HG02759 (cell line): Measurements from ENCODE around the gene GPI.

ENCODE experiments used
- ATAC-seq: cut with Tn5 transposase; IDR thresholded peaks from one replicate; pipeline ENCODE4 v1.9.1; 2021; ENCODE audit warnings: mild to moderate bottlenecking, moderate library complexity; ENCODE audit not compliant: unreplicated experiment

Gene GPI

GRCh38 chr19:34337739-34338138 is 27.3 kb upstream of the GPI start:
- no peak for ATAC-seq

DNA sequence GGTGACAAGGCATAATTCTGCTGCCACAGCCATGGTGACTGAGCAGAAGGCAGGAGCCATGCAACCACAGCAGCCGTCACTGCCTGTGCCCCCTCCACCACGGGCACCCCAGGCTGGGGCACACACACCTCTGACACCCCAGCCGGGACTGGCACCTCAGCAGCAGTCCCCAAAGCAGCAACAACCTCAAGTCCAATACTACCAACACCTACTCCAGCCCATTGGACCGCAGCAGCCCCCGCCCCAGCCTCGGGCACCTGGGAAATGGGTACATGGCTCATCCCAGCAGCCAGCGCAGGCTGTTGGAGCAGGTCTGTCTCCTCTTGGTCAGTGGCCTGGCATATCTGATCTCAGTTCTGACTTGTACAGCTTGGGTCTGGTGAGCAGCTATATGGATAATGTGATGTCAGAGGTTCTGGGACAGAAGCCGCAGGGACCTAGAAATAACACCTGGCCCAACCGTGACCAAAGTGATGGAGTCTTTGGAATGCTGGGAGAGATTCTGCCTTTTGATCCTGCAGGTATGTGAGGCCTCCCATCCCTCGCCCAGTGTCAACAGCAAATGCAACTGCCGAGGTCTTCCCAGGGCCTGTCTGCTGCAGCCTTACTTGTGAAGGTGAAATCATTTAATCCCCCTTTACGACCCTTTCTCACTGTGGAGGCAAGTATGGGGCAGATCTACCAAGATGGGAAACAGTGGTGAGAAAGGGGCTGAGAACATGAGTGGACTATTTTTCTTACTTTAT is 22.9 kb upstream of the GPI start:
- no peak for ATAC-seq

- no peak for ATAC-seq
Measured at GRCh38 chr19:34343751-34344150, 21.2 kb upstream of the GPI start.

DNA sequence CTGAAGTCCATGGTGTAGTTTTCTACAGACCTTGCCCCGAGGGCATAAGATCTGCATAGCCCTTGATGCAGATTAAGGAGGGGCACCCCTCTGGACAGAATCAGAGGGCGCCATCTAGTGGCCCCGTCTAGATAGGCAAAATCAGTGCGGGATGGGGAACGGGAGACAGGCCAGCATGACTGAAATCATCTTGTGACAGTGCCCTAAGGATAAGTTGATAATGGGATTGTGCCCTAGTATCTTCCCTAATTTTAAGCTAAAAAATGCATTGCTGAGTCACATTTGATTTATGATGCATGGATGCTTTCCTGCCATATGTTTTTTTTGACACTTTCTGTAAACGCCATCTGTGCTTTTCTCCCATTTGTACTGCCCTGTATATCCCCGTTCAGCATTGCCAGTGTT is 19.0 kb upstream of the GPI start:
- no peak for ATAC-seq

GRCh38 chr19:34347561-34348165 is 17.3 kb upstream of the GPI start:
- ATAC-seq = no peak

- ATAC-seq = no peak
Measured at GRCh38 chr19:34348899-34349487, 16.0 kb upstream of the GPI start.

DNA sequence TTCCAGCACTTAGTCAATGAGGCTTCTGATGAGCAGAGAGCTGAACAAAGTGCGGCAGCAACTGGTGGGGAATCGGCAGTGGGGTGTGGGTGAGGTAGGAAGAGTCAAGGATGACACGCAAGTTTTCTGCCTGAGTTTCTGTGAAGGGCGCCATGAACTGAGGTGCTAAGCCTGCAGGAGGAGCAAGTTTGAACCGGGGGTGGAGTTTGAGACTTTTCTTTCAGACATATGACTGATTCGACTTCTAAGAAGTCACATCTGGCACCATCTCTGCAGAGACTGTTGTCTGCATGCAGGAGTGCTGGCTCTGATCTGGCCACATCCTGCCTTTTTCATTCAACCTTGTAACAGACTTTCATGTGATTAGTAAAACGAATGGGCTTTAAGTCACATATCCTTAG is 14.8 kb upstream of the GPI start:
- ATAC-seq = no peak

GRCh38 chr19:34351382-34351826 is 13.6 kb upstream of the GPI start:
- ATAC-seq = peak; percentile 50

DNA sequence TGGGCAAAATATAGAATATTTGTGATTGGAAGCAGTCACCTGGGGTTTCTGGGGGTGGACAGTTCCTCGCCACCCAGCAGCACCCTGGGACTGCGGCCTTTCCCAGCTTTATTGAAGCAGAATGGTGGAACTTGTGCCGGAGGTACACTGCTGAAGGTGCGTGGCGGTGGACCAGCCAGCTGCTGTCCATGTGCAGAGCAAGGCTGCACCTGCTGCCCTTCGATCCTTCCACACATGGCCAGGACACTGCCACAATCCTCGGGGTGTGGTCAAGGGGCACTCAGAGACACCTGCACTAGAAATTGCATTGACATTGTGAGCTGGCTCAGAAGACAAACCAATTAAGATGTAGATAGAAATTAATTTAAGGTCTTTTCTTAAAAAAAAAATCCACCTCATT is 11.4 kb upstream of the GPI start:
- ATAC-seq = no peak

DNA sequence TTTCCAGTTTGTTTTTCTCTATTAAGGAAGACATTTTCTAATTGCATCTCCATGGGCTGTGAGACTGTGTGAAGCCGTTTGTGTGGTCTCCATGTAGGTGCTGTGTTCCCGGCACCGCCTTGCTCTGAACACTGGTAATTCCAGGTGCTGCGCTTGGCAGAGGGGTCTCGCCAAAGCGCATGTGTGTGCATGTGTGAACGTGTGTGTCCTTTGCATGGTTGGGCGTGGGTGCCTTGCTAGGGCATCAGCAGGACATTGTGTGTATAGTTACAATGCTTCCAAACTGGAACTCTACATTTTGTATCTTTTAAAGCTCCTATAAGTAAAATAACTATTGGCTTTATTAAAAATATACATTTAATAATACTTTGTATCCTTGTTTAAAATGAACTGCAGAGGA is 9.8 kb upstream of the GPI start:
- ATAC-seq = no peak

- ATAC-seq = no peak
Measured at GRCh38 chr19:34356875-34357274, 8.1 kb upstream of the GPI start.

- ATAC-seq = no peak
Measured at GRCh38 chr19:34357431-34357830, 7.6 kb upstream of the GPI start.

GRCh38 chr19:34359140-34359953 is 5.6 kb upstream of the GPI start:
- ATAC-seq = peak; percentile 93

GRCh38 chr19:34359954-34360315 is 5.1 kb upstream of the GPI start:
- no peak for ATAC-seq

- ATAC-seq = no peak
Measured at GRCh38 chr19:34360354-34360909, 4.6 kb upstream of the GPI start.

DNA sequence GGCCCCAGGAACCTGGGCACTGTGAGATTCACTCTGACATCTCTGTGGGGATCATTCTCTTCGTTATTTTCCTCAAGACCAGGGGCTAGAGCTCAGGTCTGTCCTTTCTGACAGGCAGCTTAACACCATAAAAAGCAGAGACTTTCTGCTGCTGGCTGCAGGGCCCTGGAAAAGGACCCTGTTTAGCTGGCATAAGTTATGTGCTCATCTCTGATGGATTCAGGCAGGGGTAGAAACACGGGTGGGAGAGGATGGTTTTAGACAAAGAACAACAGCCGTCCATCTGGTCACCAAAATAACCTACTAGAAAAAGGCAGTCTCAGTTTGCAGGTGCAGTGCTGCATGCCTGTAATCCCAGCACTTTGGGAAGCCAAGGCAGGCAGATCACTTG is 2.3 kb upstream of the GPI start:
- ATAC-seq = no peak

DNA sequence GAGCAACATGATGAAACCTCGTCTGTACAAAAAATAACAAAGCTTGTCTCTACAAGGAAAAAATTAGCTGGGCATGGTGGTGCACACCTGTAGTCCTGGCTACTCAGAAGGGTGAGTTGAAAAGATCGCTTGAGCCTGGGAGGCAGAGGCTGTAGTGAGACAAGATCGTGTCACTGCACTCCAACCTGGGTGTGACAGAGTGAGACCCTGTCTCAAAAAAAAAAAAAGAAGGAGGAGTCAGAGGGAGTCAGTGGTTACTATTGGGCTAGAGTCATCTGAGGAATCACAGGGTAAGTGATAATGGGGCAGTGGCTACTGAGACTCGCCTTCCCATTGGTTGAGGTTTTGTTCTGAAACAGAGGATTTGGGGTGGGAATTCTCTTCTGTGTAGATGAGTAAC is 1.9 kb upstream of the GPI start:
- no peak for ATAC-seq

- no peak for ATAC-seq
Measured at GRCh38 chr19:34363930-34364329, 1.1 kb upstream of the GPI start.

DNA sequence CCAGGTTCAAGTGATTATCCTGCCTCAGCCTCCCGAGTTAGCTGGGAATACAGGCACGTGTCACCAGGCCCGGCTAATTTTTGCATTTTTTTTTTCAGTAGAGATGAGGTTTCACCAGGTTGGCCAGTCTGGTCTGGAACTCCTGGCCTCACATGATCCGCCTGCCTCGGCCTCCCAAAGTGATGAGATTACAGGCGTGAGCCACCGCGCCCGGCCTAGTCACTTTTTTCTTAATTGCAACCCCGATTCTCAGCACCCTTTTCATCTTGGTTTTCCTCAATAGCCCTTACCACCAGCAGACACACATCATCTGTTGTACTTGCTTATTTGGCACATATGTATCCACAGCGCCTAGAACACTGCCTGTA is 550 bp upstream of the GPI start:
- ATAC-seq = no peak

- ATAC-seq = no peak
Measured at GRCh38 chr19:34365463-34366401, 736 bp downstream of the GPI start.
